Medulla oblongata (tissue), 1 donor: ENCODE data around the gene NDUFAF8.

Experiments
- DNase-seq: peaks from one replicate; pipeline ENCODE4 v3.0.0-alpha.2; 2015; ENCODE audit errors: extremely low spot score

NDUFAF8 gene

GRCh38 chr17:81238490-81238814 lies 666 bp upstream of the NDUFAF8 start:
- no peak for DNase-seq

- DNase-seq: no peak
These were observed 817 bp downstream of the NDUFAF8 start for GRCh38 chr17:81239714-81240555.

- no peak for DNase-seq
These were observed 1.6 kb downstream of the NDUFAF8 start for GRCh38 chr17:81240761-81241160.

- DNase-seq: no peak
These were observed 2.1 kb downstream of the NDUFAF8 start for GRCh38 chr17:81241203-81241602.

GRCh38 chr17:81241648-81242420 lies 2.7 kb downstream of the NDUFAF8 start:
- peak; percentile 56 for DNase-seq

- DNase-seq: no peak
These were observed 3.6 kb downstream of the NDUFAF8 start for GRCh38 chr17:81242421-81243332.

- no peak for DNase-seq
These were observed 4.2 kb downstream of the NDUFAF8 start for GRCh38 chr17:81243333-81243664.

GRCh38 chr17:81244358-81245023 lies 5.4 kb downstream of the NDUFAF8 start:
- no peak for DNase-seq

GRCh38 chr17:81245024-81245664 lies 6.0 kb downstream of the NDUFAF8 start:
- no peak for DNase-seq

- DNase-seq: no peak
These were observed 6.7 kb downstream of the NDUFAF8 start for GRCh38 chr17:81245665-81246342.

GRCh38 chr17:81246343-81246670 lies 7.2 kb downstream of the NDUFAF8 start:
- no peak for DNase-seq

- no peak for DNase-seq
These were observed 7.7 kb downstream of the NDUFAF8 start for GRCh38 chr17:81246679-81247338.

GRCh38 chr17:81247339-81247990 lies 8.3 kb downstream of the NDUFAF8 start:
- no peak for DNase-seq

GRCh38 chr17:81248649-81249048 lies 9.5 kb downstream of the NDUFAF8 start:
- DNase-seq: no peak

- no peak for DNase-seq
These were observed 10.3 kb downstream of the NDUFAF8 start for GRCh38 chr17:81249223-81250040.

GRCh38 chr17:81250286-81251093 lies 11.4 kb downstream of the NDUFAF8 start:
- no peak for DNase-seq

GRCh38 chr17:81251094-81251708 lies 12.1 kb downstream of the NDUFAF8 start:
- no peak for DNase-seq
